SK-N-SH (cell line): ENCODE data around the gene DIPK1A. TPM values are rescaled to one million over a fixed set of nuclear protein-coding genes. Genes with fewer than 3 reads are reported as not detected.

ENCODE experiments used
- CTCF ChIA-PET: fragments of 300-600, 350-600 bp; formaldehyde crosslinking; extraction: SDS; loops from one replicate; lab custom pipeline; 2021; lab: Yijun Ruan, JAX
- POLR2A ChIA-PET: fragments of 350-600 bp; sonication (Branson Sonifier 250); formaldehyde crosslinking; extraction: SDS; loops from one replicate; lab custom pipeline; 2020; ENCODE audit warnings: antibody characterized with exemption, inconsistent platforms; lab: Yijun Ruan, JAX
- DNase-seq: peaks from one replicate; pipeline ENCODE4 v3.0.0; 2012
- H2AFZ ChIP-seq: fragments of 200-600 bp; sonication (generic); 2 replicates; pipeline ENCODE4 v1.8.1; 2016; ENCODE audit warnings: antibody characterized with exemption, mild to moderate bottlenecking, low read depth
- H3F3A ChIP-seq: fragments of 200-600 bp; sonication (generic); replicated peaks from 2 replicates; pipeline ENCODE3; 2016; ENCODE audit warnings: antibody characterized with exemption, mild to moderate bottlenecking; ENCODE audit not compliant: insufficient read depth
- H3K27ac ChIP-seq, 2 experiments: fragments of 200-500 bp in 1 of 2; fragments of 200-600 bp in 1 of 2; sonication (Bioruptor generic) in 1 of 2; sonication (generic), shearing (Covaris generic) in 1 of 2; 2 replicates each; pipeline versions ENCODE4 v1.5.1 to v1.6.1; 2014 to 2016; ENCODE audit warnings: low read depth in 2 of 2, inconsistent platforms in 1 of 2, low read length in 1 of 2, mild to moderate bottlenecking in 1 of 2, mixed read lengths in 1 of 2
- H3K27me3 ChIP-seq: fragments of 200-600 bp; sonication (generic), shearing (Covaris generic); 2 replicates; pipeline ENCODE4 v1.6.1; 2016; ENCODE audit warnings: mixed run types; ENCODE audit not compliant: insufficient read depth
- H3K36me3 ChIP-seq, 2 experiments: fragments of 200-500 bp in 1 of 2; fragments of 200-600 bp in 1 of 2; sonication (Bioruptor generic) in 1 of 2; sonication (generic) in 1 of 2; replicated peaks in 1 of 2; 2 replicates each; pipeline versions ENCODE3 to v1.5.1; 2014 to 2016; ENCODE audit warnings: low read length in 1 of 2, mild to moderate bottlenecking in 1 of 2; ENCODE audit not compliant: insufficient read depth in 2 of 2, control insufficient read depth in 1 of 2
- H3K4me1 ChIP-seq, 2 experiments: fragments of 200-500 bp in 1 of 2; fragments of 200-600 bp in 1 of 2; sonication (Bioruptor generic) in 1 of 2; sonication (generic), shearing (Covaris generic) in 1 of 2; 2 replicates each; pipeline versions ENCODE4 v1.5.1 to v1.6.1; 2014 to 2016; ENCODE audit warnings: low read depth in 1 of 2, low read length in 1 of 2, mixed run types in 1 of 2; ENCODE audit not compliant: insufficient read depth in 2 of 2, control insufficient read depth in 1 of 2
- H3K4me2 ChIP-seq: fragments of 200-600 bp; sonication (generic), shearing (Covaris generic); 2 replicates; pipeline ENCODE4 v1.6.1; 2017; ENCODE audit warnings: mixed run types
- H3K4me3 ChIP-seq, 2 experiments: fragments of 200-500 bp in 1 of 2; fragments of 200-600 bp in 1 of 2; sonication (Bioruptor generic) in 1 of 2; sonication (generic), shearing (Covaris generic) in 1 of 2; 2 replicates each; pipeline versions ENCODE4 v1.5.1 to v1.8.1; 2014 to 2016; ENCODE audit warnings: low read depth in 2 of 2, inconsistent platforms in 1 of 2, low read length in 1 of 2, mild to moderate bottlenecking in 1 of 2, mixed read lengths in 1 of 2, moderate library complexity in 1 of 2
- H3K79me2 ChIP-seq: fragments of 200-600 bp; sonication (generic); 2 replicates; pipeline ENCODE4 v1.8.1; 2017; ENCODE audit warnings: mild to moderate bottlenecking; ENCODE audit not compliant: insufficient read depth
- H3K9ac ChIP-seq: fragments of 200-600 bp; sonication (generic); 2 replicates; pipeline ENCODE4 v1.6.1; 2017; ENCODE audit warnings: mixed run types
- H3K9me2 ChIP-seq: fragments of 200-600 bp; sonication (generic); 2 replicates; pipeline ENCODE4 v1.6.1; 2017; ENCODE audit warnings: mixed run types
- H3K9me3 ChIP-seq: fragments of 200-600 bp; sonication (generic); 2 replicates; pipeline ENCODE4 v1.6.1; 2017; ENCODE audit warnings: mixed run types, mild to moderate bottlenecking, moderate library complexity
- H4K20me1 ChIP-seq: fragments of 200-600 bp; sonication (generic); 2 replicates; pipeline ENCODE4 v1.6.1; 2017; ENCODE audit warnings: mild to moderate bottlenecking, mixed run types; ENCODE audit not compliant: insufficient read depth
- CHD2 ChIP-seq: fragments of 150-350 bp; IDR thresholded peaks from 2 replicates; pipeline ENCODE4 v1.6.1; 2018; ENCODE audit warnings: low read length; ENCODE audit not compliant: partially characterized antibody
- CTCF ChIP-seq: fragments of 200-600 bp; sonication (generic); IDR thresholded peaks from 2 replicates; pipeline ENCODE4 v1.6.1; 2017; ENCODE audit warnings: antibody characterized with exemption, mild to moderate bottlenecking, moderate library complexity
- ELF1 ChIP-seq: IDR thresholded peaks from 2 replicates; pipeline ENCODE4 v1.4.0; 2012
- EP300 ChIP-seq, 2 experiments: IDR thresholded peaks; 2 replicates each; pipeline versions ENCODE4 v1.4.0 to v1.6.1; 2012; ENCODE audit warnings: borderline replicate concordance in 1 of 2, low read depth in 1 of 2, low read length in 1 of 2
- FOSL2 ChIP-seq: IDR thresholded peaks from 2 replicates; pipeline ENCODE4 v1.4.0; 2012; ENCODE audit warnings: low read depth, mild to moderate bottlenecking, moderate library complexity, borderline replicate concordance
- FOXM1 ChIP-seq: IDR thresholded peaks from 2 replicates; pipeline ENCODE4 v1.4.0; 2012; ENCODE audit warnings: low read depth, mild to moderate bottlenecking
- GATA2 ChIP-seq: sonication (generic); formaldehyde crosslinking; IDR thresholded peaks from 2 replicates; pipeline ENCODE4 v1.5.0; 2020; ENCODE audit warnings: mild to moderate bottlenecking, missing genetic modification reagents
- IRF3 ChIP-seq: fragments of 150-350 bp; IDR thresholded peaks from 2 replicates; pipeline ENCODE4 v1.6.1; 2016; ENCODE audit warnings: mild to moderate bottlenecking, low read depth, low read length
- MEF2A ChIP-seq: IDR thresholded peaks from 2 replicates; pipeline ENCODE4 v1.4.0; 2012; ENCODE audit warnings: low read depth, borderline replicate concordance
- MXI1 ChIP-seq: IDR thresholded peaks from 2 replicates; pipeline ENCODE4 v1.6.1; 2012; ENCODE audit warnings: mild to moderate bottlenecking, low read depth, low read length, improper control_type of control experiment
- NRF1 ChIP-seq: IDR thresholded peaks from 2 replicates; pipeline ENCODE4 v1.6.1; 2012; ENCODE audit warnings: low read depth, mild to moderate bottlenecking, low read length
- RCOR1 ChIP-seq: fragments of 150-350 bp; IDR thresholded peaks from 2 replicates; pipeline ENCODE4 v1.6.1; 2017; ENCODE audit warnings: antibody characterized with exemption, low read length
- RXRA ChIP-seq: IDR thresholded peaks from 2 replicates; pipeline ENCODE4 v1.4.0; 2012; ENCODE audit warnings: low read depth, mild to moderate bottlenecking, borderline replicate concordance
- SIN3A ChIP-seq: IDR thresholded peaks from 2 replicates; pipeline ENCODE4 v1.6.1; 2012; ENCODE audit warnings: low read depth, mild to moderate bottlenecking, low read length, moderate library complexity, borderline replicate concordance
- TAF1 ChIP-seq: IDR thresholded peaks from 2 replicates; pipeline ENCODE4 v1.6.1; 2012; ENCODE audit warnings: low read depth, mild to moderate bottlenecking, low read length, moderate library complexity, borderline replicate concordance
- TCF12 ChIP-seq: IDR thresholded peaks from 2 replicates; pipeline ENCODE4 v1.4.0; 2012
- TEAD4 ChIP-seq: IDR thresholded peaks from 2 replicates; pipeline ENCODE4 v1.4.0; 2012; ENCODE audit warnings: mild to moderate bottlenecking, borderline replicate concordance; ENCODE audit not compliant: insufficient read depth
- USF1 ChIP-seq: IDR thresholded peaks from 2 replicates; pipeline ENCODE4 v1.4.0; 2012; ENCODE audit warnings: low read depth, borderline replicate concordance
- YY1 ChIP-seq: IDR thresholded peaks from 2 replicates; pipeline ENCODE4 v1.4.0; 2012; ENCODE audit warnings: low read depth, mild to moderate bottlenecking
- WGBS: methylation state at CpG from one replicate; pipeline ENCODE4 v1.1.6; 2017; ENCODE audit warnings: low lambda C conversion rate; 5-methylcytosine and 5-hydroxymethylcytosine counted together
- polyA plus RNA-seq, 3 experiments: library from polyadenylated mRNA; depleted of rRNA; stranded (reverse); fragments of >200 nt; gene quantifications; 2 replicates each; pipeline ENCODE4 v1.2.3, GENCODE V29; 2012

The DIPK1A gene
- polyA plus RNA-seq, 1 of the 3 experiments (the other 2 are of a cell fraction), result 3.4 TPM

DNA sequence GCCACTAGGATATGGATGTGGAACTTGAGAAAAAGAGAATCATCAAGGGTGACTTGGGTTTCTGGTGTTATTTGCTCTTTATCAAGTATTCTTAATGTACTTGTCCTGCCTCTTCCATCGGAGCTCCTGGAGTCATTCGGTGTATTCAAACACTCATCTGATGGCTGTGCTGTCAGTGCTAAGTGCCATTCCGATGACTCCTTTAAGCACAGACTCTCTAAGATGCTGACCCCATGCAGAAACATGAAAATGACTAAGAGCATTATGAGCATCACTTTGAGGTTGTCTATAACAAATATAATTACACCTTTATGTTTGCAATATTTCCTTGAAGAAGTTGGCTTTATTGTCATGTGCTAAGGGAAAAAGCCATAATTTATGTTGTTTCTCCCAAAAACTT, 140.7 kb downstream of the DIPK1A start:
- Histone ChIP-seq H3K27ac (no peak overlapping the region), H3K9me2 (no peaks in the 10 kb centered on the region), H3K9ac (no peak overlapping the region), H3K9me3 (no peaks in the 10 kb centered on the region), H2AFZ (no peak overlapping the region), H3K27me3 (no peaks in the 10 kb centered on the region), H3K36me3 (no peaks in the 10 kb centered on the region), H3K4me1 (no peaks in the 10 kb centered on the region), H4K20me1 (no peaks in the 10 kb centered on the region), H3K4me3 (no peak overlapping the region), H3F3A (no peaks in the 10 kb centered on the region), H3K79me2 (no peaks in the 10 kb centered on the region), H3K4me2 (no peak overlapping the region)
- CTCF ChIA-PET, result interaction anchor here (0.5 to 1.3 kb wide), 4 partner anchors 10 to 768 kb away, joined by 3 to 5 read pairs (median 3); partner anchors contain the start of gene RPL5
- POLR2A ChIA-PET, result no interaction called here
- no peak for DNase-seq
- WGBS, result 75% methylated on average over 3 of the region's 3 CpGs
- no peak for TF ChIP-seq FOXM1
- no peak for TF ChIP-seq SIN3A
- no peak for TF ChIP-seq FOSL2
- TF ChIP-seq TEAD4, result no peak
- TF ChIP-seq RXRA, result no peak
- TF ChIP-seq RCOR1, result no peak
- TF ChIP-seq TAF1, result no peak
- TF ChIP-seq CTCF, result no peak
- TF ChIP-seq MEF2A, result no peak
- TF ChIP-seq YY1, result no peak
- TF ChIP-seq MXI1, result no peak
- TF ChIP-seq TCF12, result no peak
- no peak for TF ChIP-seq EP300 (IDR thresholded peaks at IDR 0.05; ENCODE audit: borderline replicate concordance in 1 of 2, low read depth in 1 of 2, low read length in 1 of 2)
- no peak for TF ChIP-seq CHD2
- TF ChIP-seq USF1, result no peak
- no peak for TF ChIP-seq GATA2
- TF ChIP-seq IRF3, result no peak
- no peak for TF ChIP-seq ELF1
- TF ChIP-seq NRF1, result no peak
